Astrocyte (in vitro differentiated cells and primary cell): ENCODE measurements around the gene ZNF385B. TPM values are rescaled to one million over a fixed set of nuclear protein-coding genes. Genes with fewer than 3 reads are reported as not detected.

ENCODE experiments used
- DNase-seq: peaks from one replicate; pipeline ENCODE4 v3.0.0-alpha.2; 2010; ENCODE audit warnings: low read depth
- FAIRE-seq: peaks from 2 replicates; lab custom pipeline; 2011; peaks lifted over from hg19 to GRCh38; lab: Jason Lieb, UNC
- H2AFZ ChIP-seq: 2 replicates; pipeline ENCODE4 v1.6.0; 2012; ENCODE audit warnings: low read depth, low read length, inconsistent platforms
- H3K27ac ChIP-seq: 2 replicates; pipeline ENCODE4 v1.5.1; 2011; ENCODE audit warnings: low read depth, low read length, inconsistent platforms
- H3K27me3 ChIP-seq: 2 replicates; pipeline ENCODE4 v1.6.0; 2011; ENCODE audit warnings: low read length, inconsistent platforms; ENCODE audit not compliant: insufficient read depth
- H3K36me3 ChIP-seq: 2 replicates; pipeline ENCODE4 v1.5.1; 2011; ENCODE audit warnings: low read length, inconsistent platforms; ENCODE audit not compliant: insufficient read depth
- H3K4me1 ChIP-seq: 2 replicates; pipeline ENCODE4 v1.5.1; 2011; ENCODE audit warnings: low read length, inconsistent platforms; ENCODE audit not compliant: insufficient read depth
- H3K4me2 ChIP-seq: 2 replicates; pipeline ENCODE4 v1.6.0; 2012; ENCODE audit warnings: low read length, inconsistent platforms
- H3K4me3 ChIP-seq: 2 replicates; pipeline ENCODE4 v1.5.1; 2011; ENCODE audit warnings: low read depth, mild to moderate bottlenecking, low read length, inconsistent platforms; ENCODE audit not compliant: insufficient read depth
- H3K79me2 ChIP-seq: 2 replicates; pipeline ENCODE4 v1.6.0; 2012; ENCODE audit warnings: mild to moderate bottlenecking, low read length, inconsistent platforms; ENCODE audit not compliant: insufficient read depth
- H3K9ac ChIP-seq: 2 replicates; pipeline ENCODE4 v1.6.0; 2012; ENCODE audit warnings: mild to moderate bottlenecking, low read length, inconsistent platforms
- H3K9me3 ChIP-seq: 2 replicates; pipeline ENCODE4 v1.5.1; 2012; ENCODE audit warnings: low read depth, mild to moderate bottlenecking, low read length, inconsistent platforms; ENCODE audit not compliant: insufficient read depth
- H4K20me1 ChIP-seq: 2 replicates; pipeline ENCODE4 v1.6.0; 2012; ENCODE audit warnings: low read length, inconsistent platforms; ENCODE audit not compliant: insufficient read depth
- H3K27ac Mint-ChIP-seq: one replicate; pipeline ENCODE4 v1.8.0; 2021; ENCODE audit warnings: mild to moderate bottlenecking, mixed read lengths; ENCODE audit not compliant: unreplicated experiment
- H3K27me3 Mint-ChIP-seq: one replicate; pipeline ENCODE4 v1.8.0; 2021; ENCODE audit warnings: low read depth, mixed read lengths; ENCODE audit not compliant: unreplicated experiment
- H3K36me3 Mint-ChIP-seq: one replicate; pipeline ENCODE4 v1.8.0; 2021; ENCODE audit warnings: low read depth, mixed read lengths; ENCODE audit not compliant: unreplicated experiment
- H3K4me1 Mint-ChIP-seq: one replicate; pipeline ENCODE4 v1.8.0; 2021; ENCODE audit warnings: low read depth, mixed read lengths; ENCODE audit not compliant: unreplicated experiment
- H3K4me3 Mint-ChIP-seq: one replicate; pipeline ENCODE4 v1.8.0; 2021; ENCODE audit warnings: mild to moderate bottlenecking, moderate library complexity, mixed read lengths; ENCODE audit not compliant: unreplicated experiment
- H3K9me3 Mint-ChIP-seq: one replicate; pipeline ENCODE4 v1.8.0; 2021; ENCODE audit warnings: mild to moderate bottlenecking, mixed read lengths; ENCODE audit not compliant: unreplicated experiment
- CTCF ChIP-seq: IDR thresholded peaks from 2 replicates; pipeline ENCODE4 v1.5.1; 2011; ENCODE audit warnings: low read depth, mild to moderate bottlenecking, inconsistent platforms, low read length, moderate library complexity; ENCODE audit not compliant: insufficient read depth
- EZH2 ChIP-seq: IDR thresholded peaks from 2 replicates; pipeline ENCODE4 v1.6.1; 2012; ENCODE audit warnings: mild to moderate bottlenecking, low read length, inconsistent platforms; ENCODE audit not compliant: insufficient read depth
- total RNA-seq: library from RNA; stranded (reverse); gene quantifications from 2 replicates; pipeline ENCODE4 v1.2.1, GENCODE V29; 2021

Gene ZNF385B
- total RNA-seq, 1 donor from 2014 or later = 0.27 TPM

DNA sequence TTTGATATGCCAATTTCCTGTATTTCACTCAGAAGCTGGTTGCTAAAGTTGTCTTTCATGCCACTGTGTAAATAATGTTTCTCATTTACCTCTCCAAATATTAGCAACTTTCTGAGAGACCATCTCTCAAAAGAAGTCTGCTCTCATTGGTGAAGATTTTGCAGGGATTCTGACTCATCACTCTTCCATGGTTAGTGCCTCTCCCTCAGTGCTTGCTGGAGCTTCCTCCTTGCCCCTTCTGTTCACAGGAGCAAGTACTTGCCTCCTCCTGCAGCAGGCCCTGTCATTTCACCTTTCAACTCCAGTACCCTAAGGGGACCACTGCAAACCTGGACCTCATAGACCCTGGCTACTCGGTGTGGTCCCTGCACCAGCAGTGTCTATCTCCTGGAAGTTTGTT lies 168.8 kb downstream of the ZNF385B start:
- H3K27ac Mint-ChIP-seq = no peak overlapping the region
- FAIRE-seq = no peak
- Histone ChIP-seq H3K36me3 (no peaks in the 10 kb centered on the region), H3K27me3 (no peaks in the 10 kb centered on the region), H3K9ac (no peak overlapping the region), H4K20me1 (no peaks in the 10 kb centered on the region), H3K79me2 (no peaks in the 10 kb centered on the region), H3K27ac (no peak overlapping the region), H3K9me3 (peaks cover 2% of the 10 kb centered on the region), H2AFZ (no peak overlapping the region), H3K4me1 (no peaks in the 10 kb centered on the region), H3K4me3 (no peak overlapping the region), H3K4me2 (no peak overlapping the region)
- H3K4me1 Mint-ChIP-seq = no peaks in the 10 kb centered on the region
- no peaks in the 10 kb centered on the region for H3K36me3 Mint-ChIP-seq
- no peak for DNase-seq
- H3K27me3 Mint-ChIP-seq = no peaks in the 10 kb centered on the region
- no peaks in the 10 kb centered on the region for H3K9me3 Mint-ChIP-seq
- no peak for TF ChIP-seq CTCF
- TF ChIP-seq EZH2 = no peak
- H3K4me3 Mint-ChIP-seq = no peak overlapping the region

DNA sequence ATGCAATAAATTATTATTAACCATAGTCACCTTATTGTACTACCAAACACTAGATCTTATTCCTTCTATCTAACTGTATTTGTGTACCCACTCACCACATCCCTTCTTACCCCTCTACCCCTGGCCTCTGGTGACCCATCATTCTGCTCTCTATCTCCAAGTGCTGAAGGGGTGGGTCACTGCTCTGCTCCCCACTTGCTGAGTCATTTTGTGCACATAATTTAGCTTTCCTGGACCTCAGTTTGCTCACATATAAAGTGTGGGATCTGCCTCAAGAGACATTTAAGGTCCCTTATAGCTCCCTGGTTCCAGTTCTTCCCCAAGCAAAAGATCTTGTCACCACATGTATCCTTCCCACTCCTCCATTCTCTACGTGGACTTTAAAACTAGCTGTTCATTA lies 169.4 kb downstream of the ZNF385B start:
- TF ChIP-seq EZH2 (no peak), CTCF (no peak)
- DNase-seq (no peak), FAIRE-seq (no peak)
- Mint-ChIP-seq H3K36me3 (no peaks in the 10 kb centered on the region), H3K27me3 (no peaks in the 10 kb centered on the region), H3K4me3 (no peak overlapping the region), H3K27ac (no peak overlapping the region), H3K9me3 (no peaks in the 10 kb centered on the region), H3K4me1 (no peaks in the 10 kb centered on the region)
- H3K9ac ChIP-seq = no peak overlapping the region
- H3K9me3 ChIP-seq = peaks cover 2% of the 10 kb centered on the region
- no peaks in the 10 kb centered on the region for H3K36me3 ChIP-seq
- no peak overlapping the region for H3K4me2 ChIP-seq
- no peak overlapping the region for H2AFZ ChIP-seq
- no peaks in the 10 kb centered on the region for H3K27me3 ChIP-seq
- H3K27ac ChIP-seq = no peak overlapping the region
- H3K4me3 ChIP-seq = no peak overlapping the region
- no peaks in the 10 kb centered on the region for H3K4me1 ChIP-seq
- H3K79me2 ChIP-seq = no peaks in the 10 kb centered on the region
- H4K20me1 ChIP-seq = no peaks in the 10 kb centered on the region

DNA sequence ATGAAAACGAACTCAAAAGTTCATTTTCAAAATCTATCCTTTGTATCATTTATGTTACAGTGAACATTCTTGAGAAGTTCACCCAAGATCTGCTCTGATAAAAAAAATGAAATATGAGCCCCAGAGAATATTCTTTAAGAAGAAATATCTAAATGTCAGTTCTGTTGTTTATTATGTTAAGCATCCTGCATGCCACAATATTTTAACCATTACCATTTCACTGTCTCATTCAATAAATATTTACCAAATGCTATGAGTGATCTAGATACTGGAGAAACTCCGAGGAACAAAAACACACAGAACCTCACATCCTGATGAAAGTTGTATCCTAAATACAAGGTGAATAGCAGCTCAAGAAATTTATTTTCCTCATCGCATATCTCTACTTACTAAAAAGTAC lies 170.2 kb downstream of the ZNF385B start:
- Mint-ChIP-seq H3K4me1 (no peaks in the 10 kb centered on the region), H3K27ac (no peak overlapping the region), H3K9me3 (no peaks in the 10 kb centered on the region), H3K4me3 (no peak overlapping the region), H3K36me3 (no peaks in the 10 kb centered on the region), H3K27me3 (no peaks in the 10 kb centered on the region)
- no peak overlapping the region for H2AFZ ChIP-seq
- TF ChIP-seq EZH2 = no peak
- no peak for TF ChIP-seq CTCF
- FAIRE-seq (no peak), DNase-seq (no peak)
- H3K36me3 ChIP-seq = no peaks in the 10 kb centered on the region
- no peak overlapping the region for H3K4me2 ChIP-seq
- no peaks in the 10 kb centered on the region for H3K4me1 ChIP-seq
- no peaks in the 10 kb centered on the region for H3K27me3 ChIP-seq
- no peaks in the 10 kb centered on the region for H3K79me2 ChIP-seq
- no peak overlapping the region for H3K4me3 ChIP-seq
- H3K9ac ChIP-seq = no peak overlapping the region
- H3K9me3 ChIP-seq = peaks cover 2% of the 10 kb centered on the region
- no peak overlapping the region for H3K27ac ChIP-seq
- H4K20me1 ChIP-seq = no peaks in the 10 kb centered on the region
